Measurements from ENCODE around the gene DYSF. TPM values are rescaled to one million over a fixed set of nuclear protein-coding genes. Genes with fewer than 3 reads are reported as not detected.

The DYSF gene
- total RNA-seq, 1 donor from 2014 or later: 0.12 TPM

GRCh38 chr2:71719520-71720282 is 266.3 kb downstream of the DYSF start:
- intact Hi-C loops (cut with micrococcal nuclease): no loop called here

- intact Hi-C loops (cut with micrococcal nuclease): no loop called here
These were observed 266.9 kb downstream of the DYSF start for GRCh38 chr2:71720283-71720560.

DNA sequence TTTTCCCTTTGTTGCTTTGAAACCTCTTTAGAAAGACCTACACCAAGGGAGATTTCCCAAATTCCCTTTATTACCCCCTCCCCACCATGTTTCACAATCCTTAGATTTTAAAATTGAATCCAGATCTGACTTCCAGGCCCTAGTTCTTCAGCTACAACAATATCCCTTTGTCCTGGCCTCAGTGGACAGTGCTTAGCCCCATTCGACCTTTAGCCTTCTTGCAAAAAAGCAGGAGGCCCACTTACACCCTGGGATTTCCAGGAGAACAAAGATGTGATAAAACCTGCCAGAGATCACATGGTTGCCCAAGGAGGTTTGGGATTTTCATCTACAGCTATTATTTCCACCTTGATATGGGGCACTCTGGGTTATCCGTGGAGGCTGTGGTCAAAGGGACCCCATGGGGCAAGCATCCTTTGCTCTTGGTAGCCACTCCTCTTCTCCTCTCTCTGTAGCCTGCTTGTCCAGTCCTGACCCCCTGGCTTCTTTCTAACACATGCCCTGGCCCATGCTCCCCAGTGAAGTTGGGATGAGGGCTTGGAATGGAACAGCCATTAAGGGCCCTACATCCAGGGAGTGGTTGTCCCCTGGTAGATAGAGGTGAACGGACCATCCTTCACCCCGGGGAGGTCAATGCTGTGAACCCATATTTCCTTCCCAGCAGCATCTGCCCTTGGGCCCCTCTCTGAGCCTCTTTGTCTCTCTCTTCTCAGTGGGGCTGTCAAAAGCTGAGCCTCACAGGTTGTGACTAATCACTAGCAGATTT is 267.4 kb downstream of the DYSF start:
- intact Hi-C loops (cut with micrococcal nuclease): no loop called here

- intact Hi-C loops (cut with micrococcal nuclease): no loop called here
These were observed 268.0 kb downstream of the DYSF start for GRCh38 chr2:71721362-71721665.

DNA sequence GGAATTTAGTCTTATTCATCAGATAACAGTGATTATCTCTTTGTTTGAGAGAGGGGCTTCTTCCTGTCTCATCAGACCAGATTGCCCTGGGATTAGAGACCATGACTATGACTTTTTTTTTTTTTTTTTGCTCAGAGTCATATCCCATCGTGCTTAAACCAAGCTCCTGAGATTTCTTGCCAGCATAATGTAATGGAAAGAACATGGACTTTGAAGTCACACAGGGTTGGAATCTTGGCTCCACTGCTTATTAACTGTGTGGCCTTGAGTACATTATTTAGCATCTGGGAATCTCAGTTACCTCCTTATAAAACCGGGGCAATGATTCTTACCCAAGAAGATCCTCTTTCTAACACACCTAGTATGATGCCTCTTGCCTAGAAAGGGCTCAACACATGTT is 268.3 kb downstream of the DYSF start:
- intact Hi-C loops (cut with micrococcal nuclease): no loop called here

- intact Hi-C loops (cut with micrococcal nuclease): no loop called here
These were observed 268.9 kb downstream of the DYSF start for GRCh38 chr2:71722286-71722685.

- intact Hi-C loops (cut with micrococcal nuclease): no loop called here
These were observed 271.4 kb downstream of the DYSF start for GRCh38 chr2:71724793-71725192.

- intact Hi-C loops (cut with micrococcal nuclease): no loop called here
These were observed 272.5 kb downstream of the DYSF start for GRCh38 chr2:71725836-71726235.

- intact Hi-C loops (cut with micrococcal nuclease): no loop called here
These were observed 274.2 kb downstream of the DYSF start for GRCh38 chr2:71727562-71727961.

DNA sequence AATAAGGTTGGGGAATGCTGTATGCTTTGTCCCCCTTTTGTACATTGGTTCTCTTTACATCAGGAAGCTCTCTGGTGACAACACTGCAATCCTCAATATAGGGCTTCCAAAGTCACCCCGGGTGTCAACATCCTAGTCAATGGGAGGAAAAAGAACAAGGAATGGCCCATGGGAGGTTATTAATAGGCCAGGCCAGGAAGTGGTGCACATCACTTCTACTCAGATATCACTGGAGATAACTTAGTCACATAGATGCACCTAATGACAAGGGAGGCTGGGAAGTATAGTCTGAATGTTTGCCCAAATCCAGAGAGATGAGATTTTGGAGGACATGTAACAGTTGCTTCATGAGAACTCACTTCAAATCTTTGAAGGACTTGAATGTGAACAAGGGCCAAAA is 274.7 kb downstream of the DYSF start:
- intact Hi-C loops (cut with micrococcal nuclease): no loop called here

DNA sequence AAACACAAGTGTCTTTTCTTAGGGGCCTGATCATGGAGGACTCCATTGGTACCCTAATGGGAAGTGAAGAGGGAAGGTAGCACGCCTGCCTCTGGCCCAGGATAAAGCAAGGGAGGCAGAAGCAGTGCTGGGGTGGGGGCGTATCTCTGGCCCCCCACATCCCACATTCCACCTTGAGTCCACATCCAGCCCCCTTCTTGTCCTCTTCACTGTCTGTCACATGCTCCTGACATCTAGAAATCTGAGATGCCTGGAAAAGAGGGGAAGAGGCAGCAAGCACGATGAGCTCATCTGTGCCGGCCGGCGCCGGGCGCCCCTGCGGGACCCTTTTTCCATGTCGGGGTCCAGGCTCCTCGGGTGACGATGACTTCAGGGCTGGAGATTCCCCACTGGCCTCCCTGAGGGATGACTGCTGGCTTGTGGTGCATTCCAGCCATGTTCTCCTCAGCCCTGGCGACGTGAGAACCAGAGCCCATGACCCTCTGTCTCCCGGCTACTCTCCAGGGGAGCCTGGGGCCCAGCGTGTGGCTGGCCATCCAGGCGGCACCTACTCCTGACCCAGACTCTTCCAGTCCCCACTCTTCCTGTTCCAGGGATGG is 277.5 kb downstream of the DYSF start:
- intact Hi-C loops (cut with micrococcal nuclease): no loop called here

DNA sequence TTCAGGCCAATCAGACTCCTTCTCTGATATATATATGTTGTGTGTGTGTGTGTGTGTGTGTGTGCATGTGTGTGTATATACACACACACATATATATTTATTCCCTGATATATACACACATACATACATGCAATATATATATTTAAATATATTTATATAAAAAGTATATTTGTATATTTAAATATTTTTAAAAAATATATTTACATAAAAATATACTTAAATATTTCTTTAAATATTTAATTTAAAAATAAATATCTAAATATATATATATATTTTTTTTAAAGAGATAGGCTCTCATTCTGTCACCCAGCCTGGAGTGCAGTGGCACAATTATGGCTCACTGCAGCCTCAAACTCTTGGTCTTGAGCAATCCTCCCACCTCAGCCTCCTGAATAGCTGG is 281.3 kb downstream of the DYSF start:
- intact Hi-C loops (cut with micrococcal nuclease): no loop called here

DNA sequence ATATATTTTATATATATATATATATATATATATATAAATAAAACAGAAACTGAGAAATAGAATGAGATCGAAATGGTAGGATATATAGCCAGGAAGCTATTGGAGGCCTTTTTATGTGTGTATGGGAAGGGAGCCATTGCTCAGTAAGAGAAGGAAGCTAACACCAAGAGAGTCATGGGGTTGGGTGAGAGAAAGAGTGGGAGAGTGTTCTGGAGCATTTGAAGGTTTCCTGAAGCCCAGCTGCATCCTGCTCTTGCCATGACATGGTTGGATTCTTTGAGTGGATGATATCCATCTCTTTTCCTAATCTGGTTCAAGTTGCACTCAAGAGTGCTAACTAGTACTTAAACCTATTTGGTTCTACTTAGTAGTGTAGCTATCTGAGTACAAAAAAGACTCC is 282.3 kb downstream of the DYSF start:
- intact Hi-C loops (cut with micrococcal nuclease): no loop called here

Other genes starting within 250 kb of the DYSF start
- 0.66 and 0.74 TPM in 2 replicates for gene PAIP2B, start 226.5 kb upstream of the DYSF start, total RNA-seq
- gene ZNF638, start 121.8 kb upstream of the DYSF start, total RNA-seq: 99.9 and 104 TPM in 2 replicates

Data from T-helper 1 cell treated with Interleukin-12 subunit alpha and Interleukin-12 subunit beta and Interleukin-4 antibody, amounts not matched to agents 30 ng/mL and 1 ng/mL, for 36 hours (primary cell).